ENCODE measurements around the gene FXYD6.

DNA sequence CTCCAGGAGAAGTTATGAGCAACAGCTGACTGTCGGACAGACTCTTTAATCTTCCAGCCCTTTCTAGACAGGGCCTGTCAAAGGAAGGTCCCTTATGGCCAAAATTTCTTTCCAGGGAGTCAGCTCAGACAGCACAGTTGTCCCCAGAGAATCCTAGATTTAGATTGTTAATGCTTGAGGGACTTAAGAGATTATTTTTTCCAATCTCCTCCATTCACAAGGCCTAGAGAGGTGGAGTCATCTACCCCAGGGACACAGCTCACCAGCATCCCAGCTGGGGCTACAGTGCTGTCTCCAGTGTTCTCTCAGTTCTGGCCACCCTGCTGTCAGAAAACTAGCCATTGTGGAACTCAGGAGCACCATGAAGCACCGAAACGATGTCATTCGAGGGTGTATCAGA lies 87.2 kb downstream of the FXYD6 start:
- TF ChIP-seq ZNF655 (CRISPR knock-in tag; IDR thresholded peaks at IDR 0.05) = no peak
- TF ChIP-seq TOE1 (IDR thresholded peaks at IDR 0.05; ENCODE audit: borderline replicate concordance) = no peak
- TF ChIP-seq TOE1 (CRISPR knock-in tag; IDR thresholded peaks at IDR 0.05; ENCODE audit: borderline replicate concordance, low read depth) = no peak
- TF ChIP-seq PTBP1 (IDR thresholded peaks at IDR 0.05; ENCODE audit: low read depth, low read length) = no peak
- TF ChIP-seq THAP12 (CRISPR knock-in tag; IDR thresholded peaks at IDR 0.05) = no peak
- no peak for TF ChIP-seq TBL1XR1 (IDR thresholded peaks at IDR 0.05; ENCODE audit: low read length in 2 of 2)
- no peak for TF ChIP-seq ETV1 (tag; conservative IDR thresholded peaks at IDR 0.05; ENCODE audit: low read depth)
- TF ChIP-seq, protein P1, sequence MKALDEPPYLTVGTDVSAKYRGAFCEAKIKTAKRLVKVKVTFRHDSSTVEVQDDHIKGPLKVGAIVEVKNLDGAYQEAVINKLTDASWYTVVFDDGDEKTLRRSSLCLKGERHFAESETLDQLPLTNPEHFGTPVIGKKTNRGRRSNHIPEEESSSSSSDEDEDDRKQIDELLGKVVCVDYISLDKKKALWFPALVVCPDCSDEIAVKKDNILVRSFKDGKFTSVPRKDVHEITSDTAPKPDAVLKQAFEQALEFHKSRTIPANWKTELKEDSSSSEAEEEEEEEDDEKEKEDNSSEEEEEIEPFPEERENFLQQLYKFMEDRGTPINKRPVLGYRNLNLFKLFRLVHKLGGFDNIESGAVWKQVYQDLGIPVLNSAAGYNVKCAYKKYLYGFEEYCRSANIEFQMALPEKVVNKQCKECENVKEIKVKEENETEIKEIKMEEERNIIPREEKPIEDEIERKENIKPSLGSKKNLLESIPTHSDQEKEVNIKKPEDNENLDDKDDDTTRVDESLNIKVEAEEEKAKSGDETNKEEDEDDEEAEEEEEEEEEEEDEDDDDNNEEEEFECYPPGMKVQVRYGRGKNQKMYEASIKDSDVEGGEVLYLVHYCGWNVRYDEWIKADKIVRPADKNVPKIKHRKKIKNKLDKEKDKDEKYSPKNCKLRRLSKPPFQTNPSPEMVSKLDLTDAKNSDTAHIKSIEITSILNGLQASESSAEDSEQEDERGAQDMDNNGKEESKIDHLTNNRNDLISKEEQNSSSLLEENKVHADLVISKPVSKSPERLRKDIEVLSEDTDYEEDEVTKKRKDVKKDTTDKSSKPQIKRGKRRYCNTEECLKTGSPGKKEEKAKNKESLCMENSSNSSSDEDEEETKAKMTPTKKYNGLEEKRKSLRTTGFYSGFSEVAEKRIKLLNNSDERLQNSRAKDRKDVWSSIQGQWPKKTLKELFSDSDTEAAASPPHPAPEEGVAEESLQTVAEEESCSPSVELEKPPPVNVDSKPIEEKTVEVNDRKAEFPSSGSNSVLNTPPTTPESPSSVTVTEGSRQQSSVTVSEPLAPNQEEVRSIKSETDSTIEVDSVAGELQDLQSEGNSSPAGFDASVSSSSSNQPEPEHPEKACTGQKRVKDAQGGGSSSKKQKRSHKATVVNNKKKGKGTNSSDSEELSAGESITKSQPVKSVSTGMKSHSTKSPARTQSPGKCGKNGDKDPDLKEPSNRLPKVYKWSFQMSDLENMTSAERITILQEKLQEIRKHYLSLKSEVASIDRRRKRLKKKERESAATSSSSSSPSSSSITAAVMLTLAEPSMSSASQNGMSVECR (CRISPR knock-in tag; IDR thresholded peaks at IDR 0.05) = no peak
- no peak for TF ChIP-seq ZBTB7A (IDR thresholded peaks at IDR 0.05; ENCODE audit: borderline replicate concordance, control insufficient read depth, low read depth, low read length)
- TF ChIP-seq, protein P2, sequence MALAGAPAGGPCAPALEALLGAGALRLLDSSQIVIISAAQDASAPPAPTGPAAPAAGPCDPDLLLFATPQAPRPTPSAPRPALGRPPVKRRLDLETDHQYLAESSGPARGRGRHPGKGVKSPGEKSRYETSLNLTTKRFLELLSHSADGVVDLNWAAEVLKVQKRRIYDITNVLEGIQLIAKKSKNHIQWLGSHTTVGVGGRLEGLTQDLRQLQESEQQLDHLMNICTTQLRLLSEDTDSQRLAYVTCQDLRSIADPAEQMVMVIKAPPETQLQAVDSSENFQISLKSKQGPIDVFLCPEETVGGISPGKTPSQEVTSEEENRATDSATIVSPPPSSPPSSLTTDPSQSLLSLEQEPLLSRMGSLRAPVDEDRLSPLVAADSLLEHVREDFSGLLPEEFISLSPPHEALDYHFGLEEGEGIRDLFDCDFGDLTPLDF (CRISPR knock-in tag; IDR thresholded peaks at IDR 0.05) = no peak
- no peak for TF ChIP-seq AFF4 (CRISPR knock-in tag; IDR thresholded peaks at IDR 0.05)

Data from K562 (cell line).